ENCODE data around the gene ZNF287.
"Not testable (repeated sequence)": the region's sequence is repeated elsewhere in the genome, so short reads cannot be mapped to it uniquely, and the experiment has no call there.

The ZNF287 gene

GRCh38 chr17:16537130-16537458, 31.9 kb downstream of the ZNF287 start:
- no peak for DNase-seq (ENCODE audit: extremely low read depth, low read depth)
- no peak overlapping the region for H3K4me3 ChIP-seq (replicated peaks; ENCODE audit: low read depth, low read length)
- TF ChIP-seq CTCF (IDR thresholded peaks at IDR 0.05; ENCODE audit: low read depth, low read length, missing control alignments) = no peak

GRCh38 chr17:16534236-16534635, 34.8 kb downstream of the ZNF287 start:
- no peak for DNase-seq (ENCODE audit: extremely low read depth, low read depth)
- H3K4me3 ChIP-seq (replicated peaks; ENCODE audit: low read depth, low read length) = no peak overlapping the region
- no peak for TF ChIP-seq CTCF (IDR thresholded peaks at IDR 0.05; ENCODE audit: low read depth, low read length, missing control alignments)

GRCh38 chr17:16529906-16530305, 39.1 kb downstream of the ZNF287 start:
- no peak overlapping the region for H3K4me3 ChIP-seq (replicated peaks; ENCODE audit: low read depth, low read length)
- no peak for TF ChIP-seq CTCF (IDR thresholded peaks at IDR 0.05; ENCODE audit: low read depth, low read length, missing control alignments)
- no peak for DNase-seq (ENCODE audit: extremely low read depth, low read depth)

GRCh38 chr17:16527298-16527697, 41.7 kb downstream of the ZNF287 start:
- DNase-seq (ENCODE audit: extremely low read depth, low read depth) = no peak
- no peak overlapping the region for H3K4me3 ChIP-seq (replicated peaks; ENCODE audit: low read depth, low read length)
- TF ChIP-seq CTCF (IDR thresholded peaks at IDR 0.05; ENCODE audit: low read depth, low read length, missing control alignments) = no peak

GRCh38 chr17:16525556-16525955, 43.4 kb downstream of the ZNF287 start:
- DNase-seq (ENCODE audit: extremely low read depth, low read depth); H3K4me3 ChIP-seq (replicated peaks; ENCODE audit: low read depth, low read length): not testable (repeated sequence)
- TF ChIP-seq CTCF (IDR thresholded peaks at IDR 0.05; ENCODE audit: low read depth, low read length, missing control alignments) = peak; percentile 6

- no peak overlapping the region for H3K4me3 ChIP-seq (replicated peaks; ENCODE audit: low read depth, low read length)
- DNase-seq (ENCODE audit: extremely low read depth, low read depth) = peak; percentile 81
- TF ChIP-seq CTCF (IDR thresholded peaks at IDR 0.05; ENCODE audit: low read depth, low read length, missing control alignments) = peak; percentile 91
Observed at GRCh38 chr17:16521070-16521727, 47.8 kb downstream of the ZNF287 start.

- no peak overlapping the region for H3K4me3 ChIP-seq (replicated peaks; ENCODE audit: low read depth, low read length)
- DNase-seq (ENCODE audit: extremely low read depth, low read depth) = no peak
- no peak for TF ChIP-seq CTCF (IDR thresholded peaks at IDR 0.05; ENCODE audit: low read depth, low read length, missing control alignments)
Observed at GRCh38 chr17:16519021-16519420, 50.0 kb downstream of the ZNF287 start.

Data from HFF-Myc (cell line).